ENCODE results near the gene PPP1R15A.
"Not testable (repeated sequence)": the region's sequence is repeated elsewhere in the genome, so short reads cannot be mapped to it uniquely, and the experiment has no call there.

PPP1R15A gene

DNA sequence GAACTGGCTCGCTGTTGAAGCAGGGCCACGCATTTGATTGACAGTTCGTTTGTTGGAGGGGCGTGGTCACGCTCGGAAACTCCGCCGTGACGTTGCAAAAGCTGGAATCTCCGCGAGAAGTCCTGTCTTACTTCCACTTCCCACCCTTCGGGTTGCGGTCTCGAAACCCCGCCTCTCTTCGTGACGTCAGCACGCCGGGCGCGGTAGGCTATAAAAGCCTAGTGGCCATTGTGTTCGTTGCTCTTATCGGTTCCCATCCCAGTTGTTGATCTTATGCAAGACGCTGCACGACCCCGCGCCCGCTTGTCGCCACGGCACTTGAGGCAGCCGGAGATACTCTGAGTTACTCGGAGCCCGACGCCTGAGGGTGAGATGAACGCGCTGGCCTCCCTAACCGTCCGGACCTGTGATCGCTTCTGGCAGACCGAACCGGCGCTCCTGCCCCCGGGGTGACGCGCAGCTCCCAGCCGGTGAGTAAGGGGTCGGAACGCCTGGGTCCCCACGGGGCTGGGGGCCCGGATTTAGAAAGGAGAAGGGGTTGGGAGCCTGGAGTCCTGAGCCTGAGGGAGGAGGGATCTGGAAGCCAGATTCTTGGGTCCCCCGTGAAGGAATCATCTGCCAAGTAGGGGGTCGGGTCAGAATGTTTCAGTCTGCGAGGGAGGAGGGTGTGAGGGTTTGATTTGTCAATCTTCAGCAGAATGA lies at the start of gene PPP1R15A:
Gene PPP1R15A, plus strand, starts transcription at position 240 of the 702 bp plus-strand sequence. CDS start 813 bp downstream, outside the sequence.
- DNase-seq (ENCODE audit: low read depth): peak; percentile 98

GRCh38 chr19:48822514-48822913 lies 49.7 kb upstream of the PPP1R15A start:
- DNase-seq (ENCODE audit: low read depth): no peak

DNA sequence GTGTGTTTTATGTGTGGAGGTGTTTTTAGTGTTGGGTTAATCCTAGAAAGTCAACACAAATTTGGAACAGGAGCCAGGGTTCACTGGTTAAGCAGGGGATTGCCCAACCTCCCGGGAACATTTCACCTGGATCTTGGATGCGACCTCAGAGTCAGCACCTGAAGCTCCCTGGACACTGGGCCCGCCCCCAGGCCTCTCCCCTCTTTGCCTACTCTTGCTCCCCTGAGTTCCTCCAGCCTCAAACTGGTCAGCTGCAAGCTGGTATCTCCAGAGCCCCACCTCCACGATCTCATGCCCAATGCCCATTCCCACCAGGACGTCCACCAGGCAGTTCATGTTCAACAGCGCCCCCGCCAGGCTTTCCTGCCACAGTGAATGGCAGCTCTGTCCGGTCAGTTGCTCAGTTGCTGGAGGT lies 45.6 kb upstream of the PPP1R15A start:
- DNase-seq (ENCODE audit: low read depth): no peak

GRCh38 chr19:48830088-48830487 lies 42.1 kb upstream of the PPP1R15A start:
- DNase-seq (ENCODE audit: low read depth): no peak

DNA sequence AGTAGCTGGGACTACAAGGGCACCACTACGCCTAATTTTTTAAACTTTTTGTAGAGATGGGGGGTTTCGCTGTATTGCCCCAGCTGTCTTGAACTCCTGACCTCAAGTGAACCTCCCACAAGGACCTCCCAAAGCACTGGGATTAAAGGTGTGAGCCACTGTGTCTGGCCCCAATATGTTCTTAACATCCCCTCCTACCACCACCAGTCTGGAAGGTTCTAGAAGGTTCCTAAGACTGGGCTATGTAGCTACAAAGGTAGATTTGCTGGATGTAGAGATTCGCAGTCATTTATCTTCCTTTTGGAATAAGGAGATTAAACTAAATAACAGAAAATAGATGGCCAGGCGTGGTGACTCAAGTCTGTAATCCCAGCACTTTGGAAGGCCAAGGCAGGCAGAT lies 41.3 kb upstream of the PPP1R15A start:
- no peak for DNase-seq (ENCODE audit: low read depth)

GRCh38 chr19:48833049-48833448 lies 39.2 kb upstream of the PPP1R15A start:
- no peak for DNase-seq (ENCODE audit: low read depth)

- no peak for DNase-seq (ENCODE audit: low read depth)
Observed at GRCh38 chr19:48833977-48834376, 38.2 kb upstream of the PPP1R15A start.

DNA sequence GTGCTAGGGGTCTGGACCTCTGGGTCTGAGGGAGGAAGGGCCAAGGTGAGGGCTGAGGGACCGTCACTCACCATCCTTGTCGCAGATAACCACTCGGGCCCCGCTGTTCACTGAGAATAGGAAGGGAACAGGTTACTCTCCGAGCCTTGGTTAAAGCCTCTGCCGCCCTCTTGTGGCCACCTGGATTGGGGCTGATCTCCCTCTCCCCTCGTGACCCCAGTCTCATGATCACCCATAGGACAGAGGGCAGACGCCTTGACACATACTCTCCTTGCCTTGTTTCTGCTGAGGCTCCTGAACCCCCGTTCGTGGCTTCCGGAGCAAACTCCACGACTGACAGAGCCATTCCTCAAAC lies 36.5 kb upstream of the PPP1R15A start:
- peak; percentile 97 for DNase-seq (ENCODE audit: low read depth)

- no peak for DNase-seq (ENCODE audit: low read depth)
Observed at GRCh38 chr19:48836089-48837017, 35.9 kb upstream of the PPP1R15A start, which contains the start of gene HSD17B14. TSS of gene HSD17B14 (minus strand) at chr19:48836491. CDS start at chr19:48836411, 80 bp downstream.

GRCh38 chr19:48837051-48837524 lies 35.1 kb upstream of the PPP1R15A start:
- DNase-seq (ENCODE audit: low read depth): peak; percentile 68

DNA sequence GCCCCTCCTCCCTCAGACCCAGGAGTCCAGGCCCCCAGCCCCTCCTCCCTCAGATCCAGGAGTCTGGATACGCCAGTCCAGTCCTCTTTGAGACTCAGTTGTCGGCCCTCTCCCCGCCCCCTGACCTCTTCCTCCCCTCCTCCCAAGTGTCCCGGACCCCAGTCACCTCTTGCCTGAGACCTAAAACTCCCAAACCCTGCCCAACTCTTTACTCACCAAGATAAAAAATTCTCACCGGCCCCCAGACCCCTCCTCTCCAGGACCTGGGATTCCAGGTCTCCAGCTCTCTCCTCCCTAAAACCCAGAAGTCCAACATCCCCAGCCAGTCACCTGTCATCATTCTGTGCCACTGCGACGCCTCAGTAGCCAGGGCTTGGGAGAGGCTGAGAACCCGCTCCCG lies 34.5 kb upstream of the PPP1R15A start:
- no peak for DNase-seq (ENCODE audit: low read depth)

- DNase-seq (ENCODE audit: low read depth): no peak
Observed at GRCh38 chr19:48841047-48841446, 31.2 kb upstream of the PPP1R15A start.

GRCh38 chr19:48841571-48841970 lies 30.6 kb upstream of the PPP1R15A start:
- no peak for DNase-seq (ENCODE audit: low read depth)

DNA sequence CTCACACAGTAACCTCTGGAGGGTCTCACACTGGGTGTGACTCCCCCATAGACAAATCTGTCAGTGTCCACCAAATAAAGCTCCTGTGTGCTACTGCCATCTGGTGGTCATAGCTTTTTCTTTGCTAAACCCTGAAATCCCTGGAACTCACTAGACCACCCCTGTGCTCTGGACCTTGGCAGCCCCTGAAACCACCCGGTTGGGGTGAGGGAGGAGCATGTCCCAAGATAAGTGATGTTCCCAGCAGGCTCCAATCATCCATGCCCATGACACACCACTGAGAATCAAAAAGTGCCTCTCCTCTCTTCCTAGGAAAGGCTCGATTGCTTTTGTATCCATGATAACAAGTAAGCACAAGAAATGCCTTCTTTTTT lies 29.4 kb upstream of the PPP1R15A start:
- DNase-seq (ENCODE audit: low read depth): peak; percentile 15

DNA sequence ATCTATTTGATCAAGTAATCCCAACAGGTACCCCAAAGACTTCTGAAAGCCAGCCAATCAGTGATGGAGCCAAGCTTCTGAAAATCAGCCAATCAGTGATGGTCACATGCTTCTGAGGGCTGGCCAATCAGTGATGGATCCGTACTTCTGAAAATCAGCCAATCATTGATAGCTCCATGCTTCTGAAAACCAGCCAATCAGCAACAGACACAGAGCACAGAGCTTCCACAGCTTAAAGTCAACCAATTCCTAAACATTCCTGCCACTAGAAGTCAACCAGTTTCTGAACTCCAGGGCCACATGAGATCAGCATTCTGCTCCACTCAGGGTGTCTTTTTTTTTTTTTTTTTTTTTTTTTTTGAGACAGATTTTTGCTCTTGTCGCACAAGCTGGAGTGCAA lies 27.7 kb upstream of the PPP1R15A start:
- no peak for DNase-seq (ENCODE audit: low read depth)

- DNase-seq (ENCODE audit: low read depth): no peak
Observed at GRCh38 chr19:48845384-48845783, 26.8 kb upstream of the PPP1R15A start.

GRCh38 chr19:48846659-48847058 lies 25.6 kb upstream of the PPP1R15A start:
- DNase-seq (ENCODE audit: low read depth): not testable (repeated sequence)

DNA sequence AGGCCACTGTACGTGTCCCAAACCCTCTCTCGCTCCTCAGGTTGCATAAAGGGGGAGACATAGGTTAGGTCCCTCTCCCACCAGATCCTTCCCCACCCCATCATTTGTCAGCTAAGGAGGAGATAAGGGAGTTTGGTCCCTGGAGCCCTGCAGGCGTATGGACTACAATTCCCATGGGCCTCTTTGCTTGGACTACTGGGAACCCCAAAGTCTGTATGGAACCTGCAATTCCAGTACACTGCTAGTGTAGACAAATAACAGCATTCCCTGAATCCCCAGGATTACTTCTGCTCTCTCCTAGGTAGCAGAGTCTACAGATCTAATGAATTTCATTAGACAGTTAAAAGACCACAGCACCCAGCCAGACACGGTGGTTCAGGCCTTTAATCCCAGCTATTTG lies 19.9 kb upstream of the PPP1R15A start:
- no peak for DNase-seq (ENCODE audit: low read depth)

GRCh38 chr19:48853483-48853882 lies 18.7 kb upstream of the PPP1R15A start:
- DNase-seq (ENCODE audit: low read depth): no peak

GRCh38 chr19:48854103-48854502 lies 18.1 kb upstream of the PPP1R15A start:
- DNase-seq (ENCODE audit: low read depth): no peak

GRCh38 chr19:48856921-48857320 lies 15.3 kb upstream of the PPP1R15A start:
- DNase-seq (ENCODE audit: low read depth): no peak

- DNase-seq (ENCODE audit: low read depth): peak; percentile 78
Observed at GRCh38 chr19:48858984-48859710, 13.1 kb upstream of the PPP1R15A start.

All from activated T-cell treated with anti-CD3 and anti-CD28 coated beads for 1 hour (primary cell).